KBM-7 (cell line): ENCODE data around the gene GCG.

Source experiments
- DNase-seq: peaks from one replicate; pipeline ENCODE4 v3.0.0-alpha.2; 2015
- in situ Hi-C: fragments of 300-500 bp; cut with MboI; formaldehyde crosslinking; loops from 2 replicates; pipeline ENCODE4 v1.14.3; 2020; ENCODE audit warnings: low sequenced_read_pairs, low pct_unique_long_range_greater_than_20kb, mixed read lengths

GCG gene

GRCh38 chr2:162152147-162152546, at the start of gene GCG:
TSS of gene GCG (minus strand) at chr2:162152247. CDS start at chr2:162149178, 3,069 bp downstream.
- in situ Hi-C loops = no loop called here

GRCh38 chr2:162200636-162201035, 48.6 kb upstream of the GCG start:
- in situ Hi-C loops = no loop called here

More at GRCh38 chr2:162152147-162152546, at the start of gene GCG:
- DNase-seq = no peak

DNA sequence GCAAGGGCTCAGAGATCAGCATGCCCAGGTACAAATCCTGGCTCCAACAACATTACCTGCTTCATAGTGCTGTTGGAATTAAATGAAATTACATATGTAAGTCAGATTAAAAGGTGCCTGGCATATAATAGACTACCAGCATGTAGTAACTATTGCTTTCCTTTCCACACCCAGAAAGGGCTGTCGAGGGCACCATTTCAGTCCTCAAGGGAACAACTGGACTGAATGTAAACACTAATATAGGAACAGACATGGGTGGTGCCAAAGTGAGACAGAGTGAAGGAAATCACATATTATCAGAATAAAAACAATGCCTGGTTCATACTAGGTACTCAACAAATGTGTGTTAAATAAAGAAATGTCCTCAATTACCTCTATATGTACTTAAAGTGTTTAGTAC, 47.9 kb upstream of the GCG start:
- DNase-seq = no peak
- in situ Hi-C loops = no loop called here

More at GRCh38 chr2:162200636-162201035, 48.6 kb upstream of the GCG start:
- no peak for DNase-seq

DNA sequence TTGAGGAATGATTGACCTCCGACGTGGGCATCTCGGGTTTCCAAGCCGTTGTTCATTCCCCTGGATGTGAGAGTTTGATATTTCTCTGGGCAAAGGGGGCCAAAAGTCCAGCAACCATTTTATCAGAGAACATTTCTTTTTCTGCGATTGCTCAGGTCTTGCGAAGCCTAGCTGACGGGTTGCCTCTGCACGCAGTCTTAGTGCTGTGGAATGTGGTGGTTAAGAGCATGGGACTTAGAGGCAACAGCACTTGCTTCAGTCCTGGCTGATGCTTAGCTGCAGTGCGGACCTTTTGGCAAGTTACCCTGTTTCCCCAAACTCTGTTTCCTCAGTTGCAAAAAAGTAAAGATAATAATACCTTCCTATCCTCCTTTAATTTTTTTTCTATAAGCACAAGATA, 46.2 kb upstream of the GCG start:
- in situ Hi-C loops = no loop called here
- DNase-seq = no peak

DNA sequence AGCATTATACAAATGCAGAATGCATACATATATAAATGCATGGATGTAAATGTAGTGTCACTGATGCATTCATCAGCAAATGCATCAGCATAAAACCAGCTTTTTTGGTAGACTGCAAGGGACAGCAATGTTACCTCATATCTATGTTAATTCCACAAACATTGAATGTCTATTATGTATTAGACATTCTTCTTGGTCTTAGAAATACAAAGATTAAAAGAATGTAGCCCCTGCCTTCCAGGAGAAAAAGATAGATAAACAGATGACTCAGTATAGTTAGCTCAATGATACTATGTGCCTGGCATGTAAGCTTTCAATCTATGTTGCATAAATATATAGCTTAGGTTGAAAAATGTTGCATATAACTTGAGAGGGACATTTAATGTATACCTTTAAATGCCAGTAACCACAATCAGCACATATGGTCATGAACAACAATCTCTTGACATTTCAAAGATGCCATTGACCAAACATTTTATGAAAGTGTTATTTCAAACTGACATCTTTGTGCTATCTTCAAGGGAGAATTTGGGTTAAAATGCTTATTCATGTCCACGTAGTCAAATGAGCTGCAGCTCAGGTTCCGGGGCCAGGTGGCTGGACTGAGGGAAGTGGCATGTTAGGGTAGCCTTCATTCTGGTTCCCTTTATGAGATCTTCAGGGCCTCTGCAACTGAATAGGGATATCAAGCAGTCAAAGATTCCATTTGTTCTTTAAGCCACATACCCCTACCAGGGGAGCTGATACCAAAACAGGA, 45.2 kb upstream of the GCG start:
- in situ Hi-C loops = no loop called here
- no peak for DNase-seq

- in situ Hi-C loops = no loop called here
These were observed 44.6 kb upstream of the GCG start for GRCh38 chr2:162196638-162197037.

DNA sequence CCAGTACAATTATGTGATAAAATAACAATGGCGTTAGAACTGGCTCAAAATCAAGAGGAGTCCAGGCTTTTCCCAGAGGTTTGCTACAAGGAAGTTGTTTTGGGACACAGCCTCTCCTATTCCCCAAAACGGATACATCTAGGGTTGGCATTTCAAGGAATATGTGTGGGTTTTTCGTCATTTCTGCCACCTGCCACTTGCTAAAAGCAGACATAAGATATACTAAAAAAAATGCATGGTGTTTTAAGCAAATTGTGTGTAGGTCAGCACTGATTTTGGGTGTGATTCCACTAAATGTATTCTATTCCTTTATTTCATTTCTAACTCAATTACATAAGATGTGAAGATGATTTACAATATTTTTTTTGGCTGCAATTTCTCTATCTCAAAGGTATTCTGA, 36.4 kb upstream of the GCG start:
- DNase-seq = no peak
- in situ Hi-C loops = no loop called here

More at GRCh38 chr2:162196638-162197037, 44.6 kb upstream of the GCG start:
- DNase-seq = no peak

- DNase-seq = no peak
- in situ Hi-C loops = no loop called here
These were observed 33.6 kb upstream of the GCG start for GRCh38 chr2:162185541-162186232.

- no peak for DNase-seq
- in situ Hi-C loops = no loop called here
These were observed 32.9 kb upstream of the GCG start for GRCh38 chr2:162184821-162185450.

GRCh38 chr2:162184359-162184758, 32.3 kb upstream of the GCG start:
- DNase-seq = no peak
- in situ Hi-C loops = no loop called here

- DNase-seq = no peak
- in situ Hi-C loops = no loop called here
These were observed 30.3 kb upstream of the GCG start for GRCh38 chr2:162182395-162182794.

DNA sequence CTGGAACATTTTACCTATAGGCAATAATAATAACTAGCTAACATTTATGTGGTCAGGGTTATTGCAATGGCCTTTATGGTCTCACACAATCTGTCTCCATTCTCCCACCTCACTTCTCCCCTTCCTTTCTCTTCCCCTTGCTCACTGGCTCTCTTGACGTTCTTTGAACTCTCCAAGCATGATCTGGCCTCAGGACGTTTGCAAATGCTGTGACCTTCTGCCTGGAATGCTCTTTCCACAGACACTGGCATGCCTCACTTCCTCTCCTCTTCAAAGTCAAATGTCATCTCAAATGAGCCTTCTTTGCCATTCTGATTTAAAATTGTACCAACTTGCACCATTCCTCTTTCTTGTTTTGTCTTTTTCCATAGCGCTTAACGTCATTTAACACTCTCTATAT, 25.3 kb upstream of the GCG start:
- DNase-seq = no peak
- in situ Hi-C loops = no loop called here

DNA sequence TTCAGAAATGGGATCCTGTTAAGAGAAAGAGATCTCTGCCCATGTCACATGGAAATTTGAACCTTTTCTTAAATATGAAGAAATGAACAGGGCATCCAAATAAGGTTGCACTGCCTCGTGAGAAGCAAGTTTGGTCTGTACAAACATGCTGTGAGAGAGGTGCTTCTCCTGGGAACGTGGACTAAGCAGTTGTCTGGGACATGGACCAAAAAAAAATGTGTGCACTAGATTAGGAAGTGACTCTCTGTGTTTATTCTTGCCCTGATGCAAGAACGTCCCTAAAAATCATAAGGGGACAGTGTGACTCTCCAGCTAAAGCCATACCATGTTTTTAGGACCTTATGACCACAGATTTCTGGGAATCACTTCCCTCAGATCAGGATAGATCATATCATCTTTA, 23.7 kb upstream of the GCG start:
- in situ Hi-C loops = no loop called here
- no peak for DNase-seq

GRCh38 chr2:162174746-162175145, 22.7 kb upstream of the GCG start:
- no peak for DNase-seq
- in situ Hi-C loops = no loop called here

DNA sequence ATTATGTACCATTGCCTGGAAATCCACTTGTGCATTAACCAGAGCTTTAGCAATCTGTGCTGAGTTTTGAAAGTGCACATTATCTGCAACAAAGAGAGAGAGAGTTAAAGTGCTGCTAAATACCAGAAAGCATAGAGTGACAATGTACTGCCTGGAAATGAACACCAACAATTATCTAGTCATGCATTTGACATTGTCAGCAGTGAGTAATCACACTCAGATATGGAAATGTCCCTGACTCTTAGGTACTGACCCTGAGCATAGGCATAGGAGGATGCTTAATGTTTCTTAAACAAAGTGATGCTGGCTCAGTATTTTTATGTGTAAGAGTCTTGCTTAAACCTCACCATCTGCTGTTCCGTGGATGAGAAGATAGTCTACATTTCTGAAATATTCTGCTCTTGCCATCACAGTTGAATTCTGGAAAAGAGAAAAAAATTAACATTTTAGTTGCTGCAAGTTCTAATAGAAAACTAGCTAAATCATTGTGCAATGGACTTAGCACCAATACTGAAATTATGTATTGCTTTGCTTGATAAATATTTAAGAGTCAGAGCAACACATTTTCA, 20.8 kb upstream of the GCG start:
- in situ Hi-C loops = no loop called here
- DNase-seq = no peak

DNA sequence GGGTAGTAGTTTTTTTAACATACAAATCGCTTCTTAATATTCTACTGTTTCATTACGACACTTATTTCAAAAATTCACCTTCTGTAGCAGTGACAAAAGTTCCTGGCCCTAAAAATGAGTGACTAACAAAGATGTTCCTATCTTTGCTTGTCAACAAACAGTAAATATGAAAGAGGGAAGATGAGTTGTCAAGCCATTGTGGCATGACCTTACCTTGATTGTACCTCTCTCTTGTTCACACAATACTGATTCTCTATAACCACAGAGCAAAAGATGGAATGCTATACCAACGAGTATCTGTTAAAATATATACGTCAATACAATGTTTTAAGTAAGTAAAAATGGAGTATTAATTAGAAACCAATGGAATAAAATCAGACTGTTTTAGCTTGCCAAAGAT, 14.7 kb upstream of the GCG start:
- no peak for DNase-seq
- in situ Hi-C loops = no loop called here

GRCh38 chr2:162166174-162166573, 14.1 kb upstream of the GCG start:
- in situ Hi-C loops = no loop called here
- no peak for DNase-seq

DNA sequence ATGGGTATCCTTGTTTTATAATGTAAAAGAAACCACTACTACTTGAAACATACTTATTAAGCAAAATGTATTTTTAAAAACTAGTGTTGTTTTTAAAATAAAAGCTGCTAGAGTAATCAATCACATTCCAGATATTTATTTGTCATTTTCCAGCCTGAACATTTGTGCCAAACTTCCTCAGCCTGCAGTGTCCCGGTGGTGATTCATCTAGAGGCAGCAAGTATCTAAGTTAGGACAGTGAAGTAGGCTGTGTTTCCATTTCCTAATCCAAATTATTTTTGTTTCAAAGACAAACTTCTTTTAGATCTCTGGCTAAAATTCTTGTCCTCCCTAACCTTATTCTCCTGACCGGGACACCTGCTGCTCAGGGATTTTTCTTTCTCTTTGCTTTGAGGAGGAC, 12.8 kb upstream of the GCG start:
- in situ Hi-C loops = no loop called here
- no peak for DNase-seq

GRCh38 chr2:162159446-162159845, 7.4 kb upstream of the GCG start:
- no peak for DNase-seq
- in situ Hi-C loops = no loop called here

DNA sequence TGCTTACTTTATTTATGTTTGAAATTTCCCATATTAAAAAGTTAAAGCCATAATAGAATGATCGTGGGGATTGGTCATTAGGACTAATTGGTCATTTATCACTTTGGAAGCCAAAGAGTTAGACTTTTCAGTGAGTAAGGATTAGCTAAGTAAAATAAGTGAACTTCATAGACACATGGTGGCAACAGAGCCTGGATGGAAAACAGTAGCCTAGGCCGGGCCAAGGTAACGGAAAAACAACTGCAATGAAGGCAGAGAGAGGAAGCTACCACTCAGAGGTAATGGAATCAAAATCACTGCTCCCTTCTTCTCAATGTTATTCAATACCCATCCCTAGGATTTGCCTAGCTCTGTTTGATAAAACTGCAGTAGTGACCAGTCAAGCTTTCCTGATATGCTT, 4.1 kb upstream of the GCG start:
- no peak for DNase-seq
- in situ Hi-C loops = no loop called here
